ENCODE results near the gene EPB41L2.

The EPB41L2 gene

GRCh38 chr6:131062241-131063027 is 611 bp downstream of the EPB41L2 start:
- no peak for DNase-seq (ENCODE audit: low read depth in 2 of 2)

GRCh38 chr6:131061751-131062119 is 1.3 kb downstream of the EPB41L2 start:
- DNase-seq (ENCODE audit: low read depth in 2 of 2): no peak

- no peak for DNase-seq (ENCODE audit: low read depth in 2 of 2)
Observed at GRCh38 chr6:131061041-131061750, 1.8 kb downstream of the EPB41L2 start.

GRCh38 chr6:131060311-131060710 is 2.7 kb downstream of the EPB41L2 start:
- DNase-seq (ENCODE audit: low read depth in 2 of 2): no peak

GRCh38 chr6:131059486-131059885 is 3.6 kb downstream of the EPB41L2 start:
- no peak for DNase-seq (ENCODE audit: low read depth in 2 of 2)

GRCh38 chr6:131058236-131058635 is 4.8 kb downstream of the EPB41L2 start:
- DNase-seq (ENCODE audit: low read depth in 2 of 2): no peak

- DNase-seq (ENCODE audit: low read depth in 2 of 2): no peak
Observed at GRCh38 chr6:131054392-131055250, 8.4 kb downstream of the EPB41L2 start.

GRCh38 chr6:131053546-131054240 is 9.4 kb downstream of the EPB41L2 start:
- DNase-seq (ENCODE audit: low read depth in 2 of 2): no peak

GRCh38 chr6:131052181-131052580 is 10.9 kb downstream of the EPB41L2 start:
- DNase-seq (ENCODE audit: low read depth in 2 of 2): no peak

GRCh38 chr6:131051341-131051740 is 11.7 kb downstream of the EPB41L2 start:
- no peak for DNase-seq (ENCODE audit: low read depth in 2 of 2)

- no peak for DNase-seq (ENCODE audit: low read depth in 2 of 2)
Observed at GRCh38 chr6:131049608-131050007, 13.4 kb downstream of the EPB41L2 start.

GRCh38 chr6:131048933-131049515 is 14.0 kb downstream of the EPB41L2 start:
- DNase-seq (ENCODE audit: low read depth in 2 of 2): no peak

GRCh38 chr6:131048459-131048858 is 14.6 kb downstream of the EPB41L2 start:
- DNase-seq (ENCODE audit: low read depth in 2 of 2): no peak

- no peak for DNase-seq (ENCODE audit: low read depth in 2 of 2)
Observed at GRCh38 chr6:131045139-131045538, 17.9 kb downstream of the EPB41L2 start.

- DNase-seq (ENCODE audit: low read depth in 2 of 2): no peak
Observed at GRCh38 chr6:131043902-131044447, 19.1 kb downstream of the EPB41L2 start.

- DNase-seq (ENCODE audit: low read depth in 2 of 2): no peak
Observed at GRCh38 chr6:131042664-131043063, 20.4 kb downstream of the EPB41L2 start.

GRCh38 chr6:131041814-131042213 is 21.2 kb downstream of the EPB41L2 start:
- no peak for DNase-seq (ENCODE audit: low read depth in 2 of 2)

GRCh38 chr6:131040866-131041265 is 22.2 kb downstream of the EPB41L2 start:
- no peak for DNase-seq (ENCODE audit: low read depth in 2 of 2)

- DNase-seq (ENCODE audit: low read depth in 2 of 2): no peak
Observed at GRCh38 chr6:131039345-131039680, 23.7 kb downstream of the EPB41L2 start.

- no peak for DNase-seq (ENCODE audit: low read depth in 2 of 2)
Observed at GRCh38 chr6:131038597-131039344, 24.3 kb downstream of the EPB41L2 start.

Measured in stimulated activated CD4-positive, alpha-beta T cell treated with anti-CD3 and anti-CD28 coated beads, Interleukin-1b, Interleukin-23, amount 100 ng/mL, for 1 hour (primary cell).